ENCODE measurements around the gene PCK2. TPM values are rescaled to one million over a fixed set of nuclear protein-coding genes. Genes with fewer than 3 reads are reported as not detected.
A peak's percentile ranks its signal among the peaks of the same experiment; 100 is the strongest.

The PCK2 gene
- total and polyA plus RNA-seq, 2 donors (not counting 3 experiments of a cell fraction or from before 2014, with no cell fraction given): 23.5 to 24.5 TPM

GRCh38 chr14:24145690-24146452, 51.8 kb downstream of the PCK2 start:
- CTCF ChIA-PET: interaction anchor here (0.9 to 7.8 kb wide), 9 partner anchors 9 to 162 kb away, joined by 3 to 63 read pairs (median 4); partner anchors contain the start of genes CIDEB, IRF9, PSME1 and TINF2
- H3K4me2 ChIP-seq (ENCODE audit: insufficient read depth, low read length): peak overlapping the region; percentile 95
- FAIRE-seq (peak; percentile 37), DNase-seq (ENCODE audit: low read depth, low spot score) (peak; percentile 7)
- peak overlapping the region; percentile 52 for H3K27ac ChIP-seq (ENCODE audit: insufficient read depth, low read depth, low read length)
- no peaks in the 10 kb centered on the region for H3K9me3 ChIP-seq (replicated peaks; ENCODE audit: control insufficient read depth, insufficient read depth, low read length)
- H4K20me1 ChIP-seq (replicated peaks; ENCODE audit: control insufficient read depth, extremely low read depth, insufficient read depth, low read length): no peaks in the 10 kb centered on the region
- H3K4me3 ChIP-seq (replicated peaks in 1 of 3; ENCODE audit: insufficient read depth in 1 of 3, low read depth in 1 of 3, low read length in 3 of 3): peak overlapping the region; percentile 59 to 86 (median 79)
- intact Hi-C loops (cut with micrococcal nuclease): loop anchor here (1.0 to 5.0 kb wide), 5 partner anchors 32 to 286 kb away; partner anchors contain the start of genes DCAF11, DHRS1, IPO4 and NFATC4
- H3K4me1 ChIP-seq (ENCODE audit: control insufficient read depth, extremely low read depth, insufficient read depth, low read length): peaks cover 19% of the 10 kb centered on the region
- TF ChIP-seq, protein P1, sequence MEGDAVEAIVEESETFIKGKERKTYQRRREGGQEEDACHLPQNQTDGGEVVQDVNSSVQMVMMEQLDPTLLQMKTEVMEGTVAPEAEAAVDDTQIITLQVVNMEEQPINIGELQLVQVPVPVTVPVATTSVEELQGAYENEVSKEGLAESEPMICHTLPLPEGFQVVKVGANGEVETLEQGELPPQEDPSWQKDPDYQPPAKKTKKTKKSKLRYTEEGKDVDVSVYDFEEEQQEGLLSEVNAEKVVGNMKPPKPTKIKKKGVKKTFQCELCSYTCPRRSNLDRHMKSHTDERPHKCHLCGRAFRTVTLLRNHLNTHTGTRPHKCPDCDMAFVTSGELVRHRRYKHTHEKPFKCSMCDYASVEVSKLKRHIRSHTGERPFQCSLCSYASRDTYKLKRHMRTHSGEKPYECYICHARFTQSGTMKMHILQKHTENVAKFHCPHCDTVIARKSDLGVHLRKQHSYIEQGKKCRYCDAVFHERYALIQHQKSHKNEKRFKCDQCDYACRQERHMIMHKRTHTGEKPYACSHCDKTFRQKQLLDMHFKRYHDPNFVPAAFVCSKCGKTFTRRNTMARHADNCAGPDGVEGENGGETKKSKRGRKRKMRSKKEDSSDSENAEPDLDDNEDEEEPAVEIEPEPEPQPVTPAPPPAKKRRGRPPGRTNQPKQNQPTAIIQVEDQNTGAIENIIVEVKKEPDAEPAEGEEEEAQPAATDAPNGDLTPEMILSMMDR (IDR thresholded peaks at IDR 0.05; ENCODE audit: extremely low read depth in 1 of 2, insufficient read depth in 1 of 2, low read depth in 1 of 2, low read length in 2 of 2): no peak
- TF ChIP-seq FOS (IDR thresholded peaks at IDR 0.05; ENCODE audit: borderline replicate concordance, insufficient read depth, low read length): no peak
- no peak for TF ChIP-seq MYC (IDR thresholded peaks at IDR 0.05; ENCODE audit: low read depth, low read length)
- no peak for TF ChIP-seq EZH2 (IDR thresholded peaks at IDR 0.05; ENCODE audit: borderline replicate concordance, low read depth, low read length, severe bottlenecking)
- no peak for TF ChIP-seq GATA2 (IDR thresholded peaks at IDR 0.05; ENCODE audit: insufficient read depth, insufficient read length, low read depth, low read length)
- TF ChIP-seq POLR2AphosphoS5 (IDR thresholded peaks at IDR 0.05; ENCODE audit: insufficient read depth, low read depth, low read length): no peak
- no peak for TF ChIP-seq JUN (IDR thresholded peaks at IDR 0.05; ENCODE audit: borderline replicate concordance, insufficient read depth, insufficient read length, low read depth)
- TF ChIP-seq, protein P2, sequence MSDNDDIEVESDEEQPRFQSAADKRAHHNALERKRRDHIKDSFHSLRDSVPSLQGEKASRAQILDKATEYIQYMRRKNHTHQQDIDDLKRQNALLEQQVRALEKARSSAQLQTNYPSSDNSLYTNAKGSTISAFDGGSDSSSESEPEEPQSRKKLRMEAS (IDR thresholded peaks at IDR 0.05; ENCODE audit: insufficient read depth, insufficient read length): no peak
- no peak for TF ChIP-seq POLR2A (IDR thresholded peaks at IDR 0.05; ENCODE audit: low read depth, low read length)
- H3K9ac ChIP-seq (replicated peaks; ENCODE audit: extremely low read depth, insufficient read depth, low read length): peak overlapping the region; percentile 72
- POLR2A ChIA-PET: interaction anchor here (0.5 to 2.0 kb wide), 8 partner anchors 9 to 246 kb away, joined by 3 to 13 read pairs (median 5); partner anchors contain the start of genes CHMP4A, DCAF11, IRF9 and NRL
- peaks cover 27% of the 10 kb centered on the region for H3K79me2 ChIP-seq (ENCODE audit: control insufficient read depth, insufficient read depth, low read length)
- BruUV-seq (replicated peaks): TSS peak; percentile 55
- dilution Hi-C loops (cut with MboI; ENCODE audit: extremely low pct_ligation_motif_present, low sequenced_read_pairs): no loop called here
- H3K9me1 ChIP-seq (replicated peaks; ENCODE audit: control insufficient read depth, extremely low read depth, insufficient read depth, low read length): no peaks in the 10 kb centered on the region
- H2AFZ ChIP-seq (ENCODE audit: low read depth, low read length): peak overlapping the region; percentile 91
- peaks cover 0 to 15% of the 10 kb centered on the region in 2 experiments for H3K36me3 ChIP-seq (ENCODE audit: control insufficient read depth in 2 of 2, extremely low read depth in 1 of 2, insufficient read depth in 2 of 2, low read length in 2 of 2)
- H3K27me3 ChIP-seq (ENCODE audit: control insufficient read depth in 2 of 2, insufficient read depth in 2 of 2, low read length in 2 of 2): no peaks in the 10 kb centered on the region
